Umbilical cord (tissue), 2 donors: ENCODE data around the gene NPEPL1. TPM values are rescaled to one million over a fixed set of nuclear protein-coding genes. Genes with fewer than 3 reads are reported as not detected.
"Not testable (repeated sequence)": the region's sequence is repeated elsewhere in the genome, so short reads cannot be mapped to it uniquely, and the experiment has no call there.

Experiments
- DNase-seq: peaks from one replicate; pipeline ENCODE4 v3.0.0-alpha.2; 2015; ENCODE audit warnings: low spot score
- total RNA-seq: library from RNA; depleted of rRNA; stranded (reverse); fragments of >200 nt; gene quantifications from one replicate; pipeline ENCODE4 v1.2.3, GENCODE V29; 2014; ENCODE audit warnings: low replicate concordance; ENCODE audit not compliant: insufficient read depth

NPEPL1 gene
- total RNA-seq, 1 donor from 2014 or later, result 25.0 TPM

DNA sequence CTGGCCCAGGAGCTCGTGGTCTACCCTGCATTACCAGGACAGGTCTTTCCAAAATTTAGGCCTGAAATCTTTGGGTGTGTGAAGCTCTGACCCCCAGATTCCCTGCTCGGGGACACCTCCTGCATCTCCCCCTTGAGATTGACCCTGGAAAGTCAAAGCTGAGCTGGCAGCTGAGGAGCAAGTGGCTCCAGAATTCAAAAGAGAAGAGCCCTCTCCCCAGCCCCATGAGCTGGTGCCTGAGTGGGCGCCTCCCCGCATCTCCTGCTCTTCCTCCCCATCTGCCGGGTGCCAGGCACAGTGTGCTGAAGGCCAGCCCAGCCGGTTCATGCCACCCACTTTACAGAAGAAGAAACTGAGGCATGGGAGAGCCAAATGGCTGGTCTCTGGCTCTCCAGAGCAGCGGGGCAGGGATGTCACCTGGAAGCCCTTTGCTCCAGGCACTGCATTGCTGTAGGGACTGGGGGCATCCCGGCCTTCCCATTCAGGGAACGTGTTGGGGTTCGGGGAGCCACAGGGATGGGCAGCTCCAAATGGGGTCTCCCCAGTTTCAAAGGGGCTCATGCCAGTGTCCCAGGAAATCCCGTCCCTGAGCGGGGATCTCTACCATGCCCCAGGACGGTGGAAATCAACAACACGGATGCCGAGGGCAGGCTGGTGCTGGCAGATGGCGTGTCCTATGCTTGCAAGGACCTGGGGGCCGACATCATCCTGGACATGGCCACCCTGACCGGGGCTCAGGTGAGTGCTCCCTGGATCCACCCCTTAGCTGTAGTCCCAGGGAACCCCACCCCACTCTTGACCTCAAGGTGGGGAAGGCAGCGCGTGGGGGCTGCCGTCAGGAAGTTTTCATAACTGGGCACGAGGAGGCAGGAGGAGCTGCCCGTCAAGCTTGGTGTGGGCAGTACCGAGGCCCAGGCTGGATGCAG, 20.5 kb downstream of the NPEPL1 start:
- no peak for DNase-seq

DNA sequence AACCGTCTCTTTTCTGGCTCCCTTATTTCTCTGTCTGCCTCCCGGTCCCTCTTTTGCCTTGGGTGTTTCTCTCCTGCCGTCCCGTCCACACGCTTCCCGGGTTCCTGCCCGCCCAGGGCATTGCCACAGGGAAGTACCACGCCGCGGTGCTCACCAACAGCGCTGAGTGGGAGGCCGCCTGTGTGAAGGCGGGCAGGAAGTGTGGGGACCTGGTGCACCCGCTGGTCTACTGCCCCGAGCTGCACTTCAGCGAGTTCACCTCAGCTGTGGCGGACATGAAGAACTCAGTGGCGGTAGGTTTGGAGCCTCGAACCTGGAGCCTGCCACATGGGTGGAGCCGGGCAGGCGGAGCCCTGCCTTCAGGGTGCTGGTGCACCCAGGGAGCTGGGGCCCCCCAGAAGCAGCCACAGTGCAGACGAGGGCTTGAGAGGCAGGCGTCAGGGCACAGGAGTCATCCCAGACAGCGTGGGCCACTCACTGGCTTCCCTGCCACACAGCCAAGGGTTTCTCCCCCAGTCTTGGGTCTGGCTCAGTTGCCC, 21.3 kb downstream of the NPEPL1 start:
- no peak for DNase-seq

GRCh38 chr20:58714340-58714922, 21.8 kb downstream of the NPEPL1 start:
- no peak for DNase-seq

- DNase-seq, result no peak
These were observed 22.3 kb downstream of the NPEPL1 start for GRCh38 chr20:58714923-58715351.

DNA sequence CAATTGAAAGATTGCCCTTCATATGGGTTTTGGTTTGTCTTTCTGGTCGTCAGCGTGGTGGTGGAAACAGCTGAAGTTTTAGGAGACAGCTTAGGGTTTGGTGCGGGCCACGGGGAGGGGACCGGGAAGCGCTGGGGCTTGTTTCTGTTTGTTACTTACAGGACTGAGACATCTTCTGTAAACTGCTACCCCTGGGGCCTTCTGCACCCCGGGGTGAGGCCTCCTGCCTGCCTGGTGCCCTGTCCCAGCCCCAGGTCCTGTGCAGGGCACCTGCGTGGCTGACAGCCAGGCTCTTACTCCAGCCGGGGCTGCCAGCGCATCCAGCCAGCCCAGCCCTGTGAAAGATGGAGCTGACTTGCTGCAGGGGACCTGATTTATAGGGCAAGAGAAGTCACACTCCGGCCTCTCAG, 22.8 kb downstream of the NPEPL1 start:
- DNase-seq, result no peak

DNA sequence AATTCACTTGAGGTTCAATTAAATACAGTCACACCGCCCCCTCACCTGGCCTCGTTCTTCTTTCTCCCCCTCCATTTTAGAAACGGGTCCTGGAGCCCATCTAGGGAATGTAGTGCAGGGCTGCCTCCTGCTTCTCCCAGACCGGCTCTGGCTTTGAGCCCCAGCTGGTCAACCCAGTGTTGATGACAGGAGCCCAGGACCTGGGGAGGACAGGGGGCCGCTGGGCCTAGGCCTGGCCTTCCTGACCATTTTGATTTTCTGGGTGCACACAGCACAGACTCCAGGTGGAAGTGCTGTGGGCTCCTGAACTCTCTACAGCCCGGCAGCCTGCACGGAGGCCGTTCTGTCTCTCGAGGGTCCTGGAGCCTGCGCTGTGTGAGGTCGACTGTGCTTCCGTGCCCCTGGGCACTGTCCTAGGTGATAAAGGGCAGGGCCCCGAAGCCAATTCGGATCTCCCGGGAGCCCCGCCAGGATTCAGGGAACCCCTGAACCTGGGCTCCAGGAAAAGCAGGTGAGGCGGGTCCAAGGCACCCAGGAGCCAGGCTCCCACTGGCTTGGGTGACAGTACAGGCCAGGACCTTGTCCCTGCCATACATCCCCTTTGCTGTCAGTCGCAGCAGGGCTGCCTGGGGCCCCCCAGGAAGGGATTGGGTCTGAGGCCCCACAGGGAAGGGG, 23.3 kb downstream of the NPEPL1 start:
- no peak for DNase-seq

GRCh38 chr20:58716476-58717277, 24.1 kb downstream of the NPEPL1 start:
- no peak for DNase-seq

- DNase-seq, result no peak
These were observed 24.9 kb downstream of the NPEPL1 start for GRCh38 chr20:58717278-58718091.

DNA sequence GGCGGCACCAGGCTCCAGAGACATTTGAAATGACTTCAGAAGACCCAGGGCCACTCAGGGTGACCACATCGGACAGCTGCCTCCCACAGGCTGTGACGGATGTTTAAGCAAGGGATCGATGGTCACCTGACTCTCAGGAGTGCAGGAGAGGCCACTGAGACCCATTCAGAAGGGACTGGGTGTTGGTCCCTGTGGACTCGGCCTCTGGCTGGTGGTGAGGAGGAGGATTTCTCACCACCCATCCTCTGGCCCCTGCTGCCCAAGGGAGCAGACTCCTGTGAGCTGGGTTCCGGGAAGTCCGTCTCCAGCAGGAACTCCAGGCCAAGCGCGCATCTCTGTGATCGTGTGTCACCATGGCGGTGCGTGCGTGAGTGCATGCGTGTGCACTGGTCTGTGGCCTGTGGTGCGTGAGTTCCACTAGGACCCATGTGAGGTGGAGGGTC, 25.5 kb downstream of the NPEPL1 start:
- no peak for DNase-seq

GRCh38 chr20:58718729-58719128, 26.1 kb downstream of the NPEPL1 start:
- DNase-seq, result no peak

DNA sequence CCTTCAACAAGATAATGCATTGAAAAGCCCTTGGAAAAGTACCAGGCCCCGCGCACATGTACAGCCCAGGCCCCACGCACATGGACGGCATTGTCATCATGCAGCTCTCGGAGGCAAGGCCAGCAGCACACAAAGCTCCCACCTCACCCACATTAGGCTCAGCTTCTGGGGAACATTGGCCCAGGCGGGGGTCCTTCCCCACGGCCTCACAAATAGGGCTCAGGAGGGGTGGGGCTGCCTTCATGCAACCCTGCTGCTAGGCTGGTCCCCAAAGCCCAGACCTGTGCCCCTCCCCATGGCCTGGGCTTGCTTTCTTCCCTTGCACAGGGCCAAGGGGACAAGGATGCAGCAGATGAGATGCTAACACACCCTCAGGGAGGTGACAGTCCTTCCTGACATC, 26.7 kb downstream of the NPEPL1 start:
- DNase-seq, result no peak

- no peak for DNase-seq
These were observed 27.4 kb downstream of the NPEPL1 start for GRCh38 chr20:58719971-58720371.

DNA sequence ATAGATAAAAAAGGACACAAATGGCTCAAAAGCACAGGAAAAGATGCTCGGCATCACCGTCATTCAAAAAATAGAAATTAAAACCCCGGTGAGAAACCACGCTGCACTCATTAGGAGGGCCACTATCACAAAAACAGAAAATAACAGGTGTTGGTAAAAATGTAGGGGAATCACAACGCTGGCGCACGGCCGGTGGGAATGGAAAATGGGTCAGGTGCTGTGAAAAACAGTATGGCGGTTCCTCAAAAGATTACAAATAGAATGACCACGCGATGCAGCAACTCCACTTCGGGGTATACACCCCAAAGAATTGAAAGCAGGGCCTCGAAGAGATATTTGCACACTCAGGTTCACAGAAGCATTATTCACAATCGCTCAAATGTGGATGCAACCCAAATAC, 28.3 kb downstream of the NPEPL1 start:
- DNase-seq, result no peak

- no peak for DNase-seq
These were observed 29.6 kb downstream of the NPEPL1 start for GRCh38 chr20:58721951-58722778.

GRCh38 chr20:58722877-58723627, 30.5 kb downstream of the NPEPL1 start:
- DNase-seq, result no peak

DNA sequence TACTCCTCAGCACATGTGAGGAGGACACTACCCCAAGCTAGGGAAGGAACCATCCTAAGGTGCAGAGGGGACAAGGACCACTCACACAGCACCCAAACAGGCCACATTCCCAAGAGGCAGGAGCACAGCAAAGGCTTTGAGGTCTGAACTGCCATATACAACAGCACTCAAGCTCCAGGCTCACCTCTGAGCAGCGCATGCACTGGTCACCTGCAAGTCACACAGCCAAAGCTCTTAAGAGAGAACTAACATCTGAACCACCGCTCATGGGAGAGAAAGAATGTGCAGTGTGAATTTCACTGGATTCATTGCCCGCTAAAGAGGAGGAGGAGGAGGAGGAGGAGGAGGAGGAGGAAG, 31.0 kb downstream of the NPEPL1 start:
- DNase-seq, result no peak

- not testable (repeated sequence) for DNase-seq
These were observed 33.6 kb downstream of the NPEPL1 start for GRCh38 chr20:58726156-58726555.

DNA sequence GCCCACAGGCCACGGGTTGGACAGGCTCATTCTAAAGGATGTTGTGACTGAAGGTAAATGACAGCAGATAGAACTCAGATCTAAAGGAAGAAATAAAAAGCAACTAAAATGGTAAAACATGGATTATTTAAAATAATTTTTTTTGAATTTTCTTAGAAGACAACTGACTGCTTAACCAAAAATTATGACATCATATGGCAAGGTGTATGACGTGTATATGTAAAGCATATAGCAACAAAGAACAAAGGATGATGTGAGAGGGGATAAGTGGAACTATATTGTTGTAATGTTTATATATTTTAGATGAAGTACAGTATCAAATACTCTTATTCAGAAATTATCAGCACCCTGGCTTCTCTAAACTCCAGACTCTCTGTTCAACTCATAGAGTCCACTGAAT, 38.6 kb downstream of the NPEPL1 start:
- DNase-seq, result no peak

GRCh38 chr20:58737198-58737597, 44.6 kb downstream of the NPEPL1 start:
- DNase-seq, result no peak
